ENCODE measurements around the gene EVX2.

Gene EVX2

GRCh38 chr2:176095421-176095820 is 11.7 kb upstream of the EVX2 start:
- DNase-seq, result no peak

DNA sequence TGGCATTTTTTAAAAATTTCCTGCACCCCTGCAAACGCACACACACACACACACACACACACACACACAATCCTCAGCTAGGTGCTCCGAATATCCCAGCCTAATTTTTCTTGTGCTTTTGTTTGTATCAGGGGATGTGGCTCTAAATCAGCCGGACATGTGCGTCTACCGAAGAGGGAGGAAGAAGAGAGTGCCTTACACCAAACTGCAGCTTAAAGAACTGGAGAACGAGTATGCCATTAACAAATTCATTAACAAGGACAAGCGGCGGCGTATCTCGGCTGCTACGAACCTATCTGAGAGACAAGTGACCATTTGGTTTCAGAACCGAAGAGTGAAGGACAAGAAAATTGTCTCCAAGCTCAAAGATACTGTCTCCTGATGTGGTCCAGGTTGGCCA is 10.6 kb upstream of the EVX2 start:
- no peak for DNase-seq

- DNase-seq, result no peak
Measured at GRCh38 chr2:176093898-176094249, 10.1 kb upstream of the EVX2 start.

- no peak for DNase-seq
Measured at GRCh38 chr2:176093145-176093897, 9.6 kb upstream of the EVX2 start.

DNA sequence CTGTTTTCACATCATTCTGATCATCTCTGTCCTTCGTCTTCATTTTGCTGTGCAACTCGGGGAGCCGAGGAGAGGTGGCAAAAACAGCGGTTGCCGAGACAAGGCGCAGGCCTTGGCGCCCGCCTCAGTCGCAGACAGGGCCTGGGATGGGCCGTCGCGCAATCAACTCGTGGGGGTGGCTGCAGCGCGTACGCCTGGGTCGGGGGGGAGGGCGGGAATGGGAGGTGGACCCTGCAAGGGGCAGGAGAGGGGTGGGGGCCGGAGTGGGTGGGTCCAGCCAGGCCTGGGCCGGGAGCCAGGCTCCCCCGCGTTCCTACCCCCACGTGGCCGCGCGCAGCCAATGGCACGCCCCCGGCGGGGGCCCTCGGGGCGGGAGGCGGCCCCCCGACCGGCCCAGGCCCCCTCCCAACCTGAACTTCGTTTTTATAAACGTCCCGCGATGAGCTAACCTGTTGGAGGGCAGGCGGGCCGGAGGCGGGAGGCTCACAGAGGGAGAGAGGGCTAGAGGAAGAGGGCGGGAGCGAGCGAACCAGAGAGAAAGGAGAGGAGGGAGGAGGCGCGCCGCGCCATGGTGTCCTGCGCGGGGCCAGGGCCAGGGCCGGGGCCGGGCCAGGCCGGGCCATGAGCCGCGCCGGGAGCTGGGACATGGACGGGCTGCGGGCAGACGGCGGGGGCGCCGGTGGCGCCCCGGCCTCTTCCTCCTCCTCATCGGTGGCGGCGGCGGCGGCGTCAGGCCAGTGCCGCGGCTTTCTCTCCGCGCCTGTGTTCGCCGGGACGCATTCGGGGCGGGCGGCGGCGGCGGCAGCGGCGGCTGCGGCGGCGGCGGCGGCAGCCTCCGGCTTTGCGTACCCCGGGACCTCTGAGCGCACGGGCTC is 8.7 kb upstream of the EVX2 start, which contains the start of gene HOXD13:
Gene HOXD13, plus strand, starts transcription at position 452 of the 875 bp plus-strand sequence. Its CDS starts 170 bp downstream, at position 622.
- no peak for DNase-seq

GRCh38 chr2:176091329-176092258 is 7.8 kb upstream of the EVX2 start:
- DNase-seq, result no peak

DNA sequence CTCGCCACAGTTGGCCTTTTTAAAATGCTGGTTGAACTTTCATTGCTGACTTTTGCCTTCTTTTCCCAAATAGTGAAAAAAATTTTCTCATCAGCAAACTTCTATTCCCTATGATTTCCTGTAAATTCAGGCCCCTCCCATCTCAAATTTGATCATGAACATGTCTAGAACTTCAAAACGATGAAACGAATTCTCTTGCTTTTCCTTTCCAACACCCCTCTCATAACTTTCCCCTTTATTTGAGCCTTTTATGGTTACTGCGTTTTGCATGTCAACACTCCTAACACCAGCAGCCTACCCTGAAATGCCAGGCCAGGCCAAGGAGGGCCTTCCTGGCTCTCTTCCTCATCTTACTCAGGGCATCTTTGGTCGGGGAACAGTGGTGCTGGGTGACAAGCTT is 7.1 kb upstream of the EVX2 start:
- DNase-seq, result no peak

- DNase-seq, result no peak
Measured at GRCh38 chr2:176089843-176090395, 6.2 kb upstream of the EVX2 start.

- no peak for DNase-seq
Measured at GRCh38 chr2:176088937-176089842, 5.4 kb upstream of the EVX2 start.

DNA sequence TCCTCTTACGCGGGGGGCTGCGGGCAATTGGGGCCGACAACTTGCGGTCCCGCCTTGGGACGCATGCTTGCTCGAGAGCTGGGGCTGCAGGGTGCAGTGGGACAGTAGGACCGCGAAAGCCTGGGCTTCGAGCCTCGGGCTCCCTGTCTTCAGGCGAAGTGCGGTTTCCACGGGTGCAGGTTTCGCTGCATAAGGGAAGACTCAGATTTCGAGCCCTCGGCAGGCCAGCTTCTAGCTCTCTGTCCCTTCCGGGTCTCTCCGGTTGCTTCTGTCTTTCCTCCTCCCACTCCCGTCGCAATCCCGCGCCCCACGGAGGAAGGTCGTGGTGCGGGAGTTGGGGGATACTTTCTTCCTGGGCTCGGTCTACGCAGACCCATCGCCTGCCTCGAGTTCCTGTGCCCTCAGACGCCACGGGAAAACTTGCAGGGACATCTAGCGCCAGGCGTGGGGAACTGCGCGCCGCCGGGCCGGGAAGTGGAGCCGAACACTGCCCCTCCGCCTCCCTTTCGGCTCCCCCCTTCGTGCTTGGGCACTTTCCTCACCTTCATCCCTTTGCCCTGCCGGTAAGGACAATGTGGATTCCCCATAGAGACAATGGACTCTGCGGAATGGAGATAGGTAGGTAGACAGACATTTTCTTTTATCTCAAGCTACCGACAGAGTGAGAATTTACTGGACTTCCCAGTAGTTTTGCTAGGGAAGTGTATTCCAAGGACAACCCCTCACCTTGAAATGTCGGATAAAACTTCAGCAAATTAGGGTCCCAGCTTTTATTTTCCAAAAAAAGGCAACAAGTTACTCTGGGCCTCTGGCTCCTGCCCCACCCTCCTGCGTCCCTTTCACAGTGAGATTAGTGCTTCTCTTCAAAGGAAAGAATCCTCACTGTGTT is 4.5 kb upstream of the EVX2 start:
- no peak for DNase-seq

GRCh38 chr2:176087330-176088047 is 3.7 kb upstream of the EVX2 start:
- no peak for DNase-seq

DNA sequence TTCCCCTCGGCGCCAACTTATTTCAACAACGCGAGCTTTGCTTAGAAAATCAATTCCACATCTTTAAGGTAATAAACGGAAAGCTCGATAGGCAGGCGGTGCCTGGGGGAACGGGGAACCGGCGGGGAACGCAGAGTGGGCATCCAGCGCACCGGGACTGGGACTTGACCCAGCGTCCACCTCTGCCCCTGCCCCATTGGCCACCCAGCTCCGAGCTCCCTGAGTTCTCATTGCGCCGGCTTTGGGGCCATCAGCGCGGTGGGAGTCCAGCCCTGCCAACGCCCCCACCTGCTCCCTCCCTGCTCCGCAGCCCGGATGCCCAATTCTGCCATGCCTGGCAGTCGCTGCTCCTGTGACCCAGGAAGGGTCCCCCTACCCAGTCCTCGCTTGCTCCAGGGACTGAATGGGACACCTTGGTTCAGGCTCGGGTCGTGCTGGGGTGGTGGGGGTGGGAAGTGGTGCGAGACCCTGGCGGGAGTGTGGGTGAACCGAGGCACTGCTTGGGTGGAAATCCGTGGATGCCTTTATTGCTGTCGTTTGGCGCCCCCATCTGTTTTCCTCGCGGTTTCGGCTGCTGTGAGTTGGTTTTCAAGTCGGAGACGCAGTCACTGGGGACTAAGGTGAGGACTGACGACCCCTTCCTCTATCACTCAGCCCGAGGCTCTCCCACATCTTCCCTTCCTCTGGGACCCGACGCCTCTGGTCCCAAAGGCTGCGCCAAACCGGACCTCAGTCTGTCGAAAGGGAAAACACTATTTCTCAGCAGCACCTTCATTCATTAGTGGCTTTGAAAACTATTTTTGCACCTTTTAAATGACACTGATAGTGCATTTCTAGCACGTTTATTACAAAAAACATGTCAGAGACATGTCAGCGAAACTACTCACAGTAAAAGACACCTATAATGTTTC is 2.4 kb upstream of the EVX2 start:
- DNase-seq, result no peak

- no peak for DNase-seq
Measured at GRCh38 chr2:176085120-176085788, 1.5 kb upstream of the EVX2 start.

DNA sequence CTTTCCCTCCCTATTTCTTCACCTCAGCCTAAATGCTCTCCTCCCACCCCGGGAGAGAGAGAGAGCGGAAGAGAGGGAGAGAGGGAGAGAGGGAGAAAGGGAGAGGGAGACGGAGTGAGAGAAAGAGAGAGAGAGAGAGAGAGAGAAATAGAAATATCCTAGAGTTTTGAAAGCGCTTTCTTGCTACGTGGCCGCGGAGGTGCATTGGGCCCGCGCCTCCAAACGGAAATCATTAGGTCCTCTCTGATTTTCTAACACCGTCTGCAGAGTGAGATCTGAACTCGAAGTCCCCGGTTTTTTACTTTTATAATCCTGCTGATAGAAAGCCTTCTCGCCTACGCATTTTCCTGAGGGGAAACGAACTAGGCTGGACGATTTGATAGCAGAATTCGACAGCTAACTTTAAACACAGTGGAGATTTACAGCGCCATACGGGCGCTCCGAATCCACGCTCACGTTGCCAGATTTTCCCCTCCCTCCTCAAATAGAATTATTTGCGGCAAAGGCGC is 903 bp upstream of the EVX2 start:
- DNase-seq, result no peak

- DNase-seq, result no peak
Measured at GRCh38 chr2:176082824-176083751, 674 bp downstream of the EVX2 start.

DNA sequence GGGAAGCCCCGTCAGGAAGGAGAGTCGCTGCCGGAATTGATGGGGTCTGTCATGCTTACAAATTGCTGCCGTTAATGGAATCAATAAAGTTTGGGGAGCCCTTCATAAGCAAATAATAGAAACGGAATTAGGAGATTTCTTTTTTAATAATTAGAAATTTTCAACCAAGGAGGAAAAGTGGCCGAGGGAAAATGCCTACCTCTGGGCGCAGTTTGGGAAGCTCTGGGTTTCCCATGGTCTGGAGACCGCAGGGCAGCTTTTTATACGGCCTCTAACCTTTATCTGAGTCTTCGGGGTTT is 1.3 kb downstream of the EVX2 start:
- DNase-seq, result no peak

Data from cortex of kidney (tissue), 1 donor.